GM12892 (cell line): ENCODE results near the gene BRDT.

Experiments
- POLR2A ChIP-seq: IDR thresholded peaks from 2 replicates; pipeline ENCODE4 v1.6.1; 2011; ENCODE audit warnings: low read depth, low read length, control low read depth
- POLR2AphosphoS5 ChIP-seq: IDR thresholded peaks from 2 replicates; pipeline ENCODE4 v1.6.1; 2011; ENCODE audit warnings: low read depth, low read length, control low read depth
- TAF1 ChIP-seq: IDR thresholded peaks from 2 replicates; pipeline ENCODE4 v1.6.1; 2011; ENCODE audit warnings: low read depth, mild to moderate bottlenecking, control low read depth, low read length, borderline replicate concordance

GRCh38 chr1:91925644-91926435, 23.4 kb upstream of the BRDT start:
- TF ChIP-seq POLR2AphosphoS5 (no peak), POLR2A (no peak), TAF1 (no peak)
